NAMALWA (cell line): Measurements from ENCODE around the gene MYO7A.

Experiments used
- DNase-seq: peaks from one replicate; pipeline ENCODE4 v3.0.0-alpha.2; 2015; ENCODE audit warnings: low spot score

The MYO7A gene

DNA sequence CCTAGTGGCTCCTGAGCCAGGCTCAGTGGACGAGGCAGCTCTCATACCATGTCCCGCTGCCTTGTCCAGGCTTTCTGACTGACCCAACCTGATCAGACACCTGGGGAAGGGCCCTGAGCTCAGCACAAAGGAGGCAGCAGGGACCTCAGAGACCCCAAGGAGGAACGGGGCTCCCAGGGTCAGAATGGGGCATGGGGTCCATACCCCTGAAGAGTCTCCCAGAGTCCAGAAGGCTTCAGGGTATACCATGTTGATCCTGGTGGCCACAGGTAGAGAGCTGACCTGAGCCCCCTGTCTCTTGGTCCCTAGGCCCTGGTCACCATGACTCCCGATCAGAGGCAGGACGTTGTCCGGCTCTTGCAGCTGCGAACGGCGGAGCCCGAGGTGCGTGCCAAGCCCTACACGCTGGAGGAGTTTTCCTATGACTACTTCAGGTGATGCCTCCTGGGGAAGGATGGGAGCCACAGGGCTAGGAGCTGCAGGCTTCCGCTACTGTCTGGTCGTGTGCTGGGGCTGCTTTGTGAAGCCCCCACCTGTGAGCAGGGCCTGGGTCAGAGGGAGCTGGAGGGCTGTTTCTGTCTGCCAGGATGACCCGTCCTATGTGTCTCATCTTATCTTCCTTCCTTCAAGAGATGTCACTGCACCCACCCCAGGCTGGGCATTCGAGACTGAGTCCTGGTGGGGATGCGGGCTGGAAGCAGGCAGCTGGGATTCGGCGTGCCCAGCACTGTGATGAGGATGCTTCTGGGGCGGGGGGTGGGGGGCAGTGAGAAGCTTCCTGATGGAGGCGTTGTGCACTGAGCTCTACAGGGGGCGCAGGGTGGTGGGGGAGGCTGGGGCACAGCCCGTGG is 74.2 kb downstream of the MYO7A start:
- DNase-seq, result no peak

- DNase-seq, result no peak
Measured at GRCh38 chr11:77202941-77203900, 75.2 kb downstream of the MYO7A start.

- DNase-seq, result no peak
Measured at GRCh38 chr11:77203901-77204753, 76.1 kb downstream of the MYO7A start.

DNA sequence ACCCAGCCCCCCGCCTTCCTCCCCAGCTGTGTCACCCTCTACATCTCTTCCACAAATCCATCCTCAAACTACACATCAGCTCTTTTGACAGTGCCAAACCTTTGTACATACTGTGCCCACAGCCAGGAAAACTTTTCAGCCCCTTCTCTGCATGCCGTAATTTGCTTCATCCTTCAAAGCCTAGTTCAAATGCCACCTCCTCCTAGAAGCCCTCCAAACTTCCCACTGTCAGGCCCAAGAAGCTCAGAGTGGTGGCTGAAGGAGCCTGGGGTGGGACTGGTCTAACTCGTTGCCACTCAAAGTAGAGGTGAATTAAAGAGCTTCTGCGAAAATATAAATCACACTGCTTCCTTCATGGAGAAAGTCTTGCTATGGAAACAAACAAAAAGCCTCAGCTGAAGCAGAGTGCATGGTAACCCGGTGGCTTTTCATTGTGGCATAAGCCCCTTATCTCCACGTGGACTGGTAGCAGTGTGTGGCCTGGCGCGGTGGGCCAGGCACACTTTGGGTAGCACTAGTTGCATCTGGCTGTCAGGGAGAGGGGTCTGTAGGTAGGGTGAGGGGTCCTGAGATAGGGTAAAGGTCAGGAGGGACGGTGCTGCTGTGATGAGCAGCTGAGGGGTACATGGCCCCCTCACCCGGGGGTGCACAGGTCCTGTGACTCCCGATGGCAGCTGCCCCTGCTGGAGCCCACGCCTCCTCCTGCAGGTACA is 76.9 kb downstream of the MYO7A start:
- no peak for DNase-seq

GRCh38 chr11:77205467-77206263 is 77.6 kb downstream of the MYO7A start:
- no peak for DNase-seq

DNA sequence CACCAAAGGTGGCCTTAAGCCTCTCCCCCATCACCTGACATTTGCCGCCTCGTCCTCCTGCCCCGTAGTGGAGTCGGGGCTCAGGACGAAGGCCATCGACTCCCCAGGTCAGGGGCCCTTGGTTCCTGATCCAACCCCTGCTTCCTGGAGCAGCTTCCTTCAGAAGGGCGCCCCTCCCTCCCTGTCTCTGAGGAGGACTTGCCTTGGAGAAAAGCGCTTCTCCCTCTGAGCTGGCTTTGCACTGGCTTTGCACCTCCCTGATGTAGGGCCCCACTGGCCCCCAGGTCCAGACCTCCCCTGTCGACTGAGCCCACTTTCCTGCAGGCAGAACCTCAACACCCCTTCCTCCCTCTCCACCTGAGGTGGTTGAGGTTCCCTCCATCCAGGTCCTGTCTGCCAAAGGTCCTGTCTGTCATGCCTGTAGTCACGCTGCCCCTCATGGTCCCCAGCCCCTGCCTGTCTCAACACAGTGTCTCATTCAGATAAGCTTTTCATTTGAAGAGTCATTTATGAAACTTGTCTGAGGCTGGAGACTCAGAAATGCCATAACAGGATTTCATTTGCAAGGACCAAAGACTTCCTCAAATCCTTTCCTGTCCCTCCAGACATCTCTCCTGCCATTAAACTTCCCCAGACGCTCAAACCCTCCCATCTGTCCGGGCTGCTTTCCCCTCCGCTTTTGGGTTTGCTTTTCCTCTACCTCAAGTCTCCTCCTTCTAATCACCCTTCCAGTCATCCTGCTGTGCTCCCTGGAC is 78.4 kb downstream of the MYO7A start:
- DNase-seq, result no peak

GRCh38 chr11:77207019-77207485 is 79.0 kb downstream of the MYO7A start:
- no peak for DNase-seq

- DNase-seq, result no peak
Measured at GRCh38 chr11:77207618-77208313, 79.7 kb downstream of the MYO7A start.

DNA sequence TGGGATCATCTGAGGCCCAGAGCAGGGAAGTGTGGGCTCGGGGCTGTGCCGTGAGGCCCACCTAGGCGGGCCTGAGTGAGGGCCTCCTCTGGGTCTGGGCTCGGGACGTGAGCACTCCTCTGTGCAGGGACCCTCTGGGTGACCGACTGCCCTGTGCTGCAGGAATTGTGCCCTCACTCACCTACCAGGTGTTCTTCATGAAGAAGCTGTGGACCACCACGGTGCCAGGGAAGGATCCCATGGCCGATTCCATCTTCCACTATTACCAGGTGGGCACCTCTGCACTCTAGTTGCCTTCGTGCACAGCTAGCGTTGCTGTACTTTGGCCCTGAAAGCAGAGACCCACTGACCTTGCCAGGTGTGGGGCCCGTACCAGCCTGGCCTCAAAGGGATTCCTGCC is 80.5 kb downstream of the MYO7A start:
- no peak for DNase-seq

DNA sequence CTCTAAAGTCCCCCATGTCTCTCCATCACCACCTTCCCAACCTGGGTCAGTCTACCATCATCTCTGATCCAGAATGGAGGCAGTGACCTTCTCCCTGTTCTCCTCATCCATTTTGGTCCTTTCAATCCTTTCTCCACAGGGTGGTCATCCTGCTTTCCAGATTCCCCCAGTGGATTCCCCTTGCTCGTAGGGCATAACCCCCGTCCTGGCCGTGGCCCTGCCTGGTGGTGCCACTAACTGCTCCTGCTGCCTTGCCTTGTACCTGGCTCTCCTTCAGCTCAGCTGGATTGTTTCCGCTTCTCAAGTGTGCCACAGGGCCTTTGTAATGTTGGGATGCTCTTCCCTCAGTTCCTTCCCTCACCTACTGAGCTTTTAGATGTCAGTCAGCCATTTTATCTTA is 81.6 kb downstream of the MYO7A start:
- no peak for DNase-seq

- no peak for DNase-seq
Measured at GRCh38 chr11:77211040-77211451, 83.0 kb downstream of the MYO7A start.

DNA sequence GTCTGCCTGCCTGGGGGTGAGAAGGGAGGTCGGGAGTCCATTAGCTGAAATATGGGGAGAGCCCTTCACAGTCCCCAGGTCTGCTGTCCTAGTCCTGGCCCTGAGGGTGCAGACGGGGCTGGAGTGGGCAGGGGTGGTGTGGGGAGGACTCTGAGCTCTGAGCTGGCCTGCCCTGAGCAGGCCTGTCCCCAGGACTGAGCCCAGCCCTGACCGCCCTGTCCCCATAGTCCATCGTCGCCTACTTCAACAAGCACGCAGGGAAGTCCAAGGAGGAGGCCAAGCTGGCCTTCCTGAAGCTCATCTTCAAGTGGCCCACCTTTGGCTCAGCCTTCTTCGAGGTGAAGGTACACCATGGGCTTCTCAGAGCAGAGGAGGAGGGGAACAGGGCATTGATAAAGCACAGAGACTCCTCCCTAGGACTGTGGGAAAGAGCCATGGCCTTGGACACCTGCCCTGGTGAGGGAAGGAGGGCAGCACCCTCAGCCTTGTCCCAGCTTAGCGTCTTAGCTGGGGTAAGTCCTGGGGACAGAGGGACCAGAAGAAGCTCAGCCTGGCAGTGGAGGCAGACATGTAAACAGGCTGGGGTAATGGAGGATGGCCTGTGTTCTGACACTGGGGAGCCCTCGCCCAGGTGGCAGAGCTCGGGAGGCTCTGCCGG is 83.7 kb downstream of the MYO7A start:
- no peak for DNase-seq

DNA sequence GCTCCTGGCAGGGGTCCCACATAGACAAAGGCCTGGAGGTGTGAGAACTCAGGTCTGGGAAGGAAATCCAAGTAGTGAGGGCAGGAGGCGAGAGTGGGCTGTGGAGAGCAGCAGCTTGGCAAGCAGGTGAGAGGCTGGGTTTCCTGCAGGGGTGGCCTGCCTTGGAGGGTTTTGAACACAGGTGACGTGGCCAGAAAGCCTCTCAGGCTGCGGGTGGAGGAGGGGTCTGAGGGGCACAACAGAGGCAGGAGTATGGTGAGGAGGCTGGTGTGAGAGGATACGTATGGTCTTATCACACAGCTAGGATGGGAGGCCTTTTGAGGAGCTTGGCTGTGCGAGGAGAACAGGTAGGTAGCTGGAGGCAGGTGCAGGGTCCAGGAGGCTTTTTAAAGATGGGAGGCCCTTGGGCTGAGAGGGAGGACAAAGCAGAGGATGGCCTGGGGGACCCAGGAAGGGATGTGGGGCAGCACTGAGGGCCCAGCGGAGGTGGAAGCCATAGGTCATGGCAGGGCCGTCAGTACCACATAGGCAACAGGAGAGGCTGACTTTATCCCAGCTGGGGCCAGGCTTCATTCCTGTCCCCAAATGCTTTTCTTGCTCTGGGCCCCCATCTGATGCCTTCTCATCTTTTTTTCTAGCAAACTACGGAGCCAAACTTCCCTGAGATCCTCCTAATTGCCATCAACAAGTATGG is 84.4 kb downstream of the MYO7A start:
- no peak for DNase-seq

GRCh38 chr11:77213029-77213579 is 85.1 kb downstream of the MYO7A start:
- no peak for DNase-seq

DNA sequence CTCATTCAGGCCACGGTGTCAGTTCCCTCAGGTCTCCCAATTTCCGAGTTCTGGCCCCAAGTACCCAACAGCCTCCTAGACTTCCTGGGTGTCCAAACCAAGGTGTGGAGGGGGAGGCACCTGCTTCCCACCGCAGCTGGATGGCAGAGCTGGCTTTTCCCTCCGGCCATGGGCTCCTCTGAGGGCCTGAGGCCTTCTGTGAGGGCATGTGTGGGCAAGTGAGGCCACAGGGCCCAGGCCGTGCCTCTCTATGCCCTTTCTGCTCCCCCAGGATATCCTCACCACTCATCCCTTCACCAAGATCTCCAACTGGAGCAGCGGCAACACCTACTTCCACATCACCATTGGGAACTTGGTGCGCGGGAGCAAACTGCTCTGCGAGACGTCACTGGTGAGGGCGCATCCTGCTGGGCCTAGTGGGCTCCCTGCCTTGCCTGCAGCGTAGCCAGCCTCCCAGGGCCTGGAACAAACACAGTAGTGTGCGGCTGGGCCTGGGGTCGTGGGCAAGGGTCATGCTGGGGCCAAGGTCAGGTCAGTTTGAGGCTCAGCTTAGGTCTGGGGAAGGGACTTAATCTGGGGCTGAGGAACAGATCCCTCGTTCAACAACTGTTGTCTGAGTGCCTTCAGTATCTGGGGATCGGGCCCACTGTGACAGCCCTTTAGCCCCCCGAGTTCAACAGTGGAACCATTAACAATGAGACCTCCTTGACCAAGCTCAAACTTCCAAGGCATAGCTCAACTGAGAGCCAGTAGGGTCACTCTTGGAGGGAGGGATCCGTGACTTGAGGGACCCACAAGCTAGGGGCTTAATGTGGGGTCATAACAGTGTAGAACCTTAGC is 85.8 kb downstream of the MYO7A start:
- no peak for DNase-seq

DNA sequence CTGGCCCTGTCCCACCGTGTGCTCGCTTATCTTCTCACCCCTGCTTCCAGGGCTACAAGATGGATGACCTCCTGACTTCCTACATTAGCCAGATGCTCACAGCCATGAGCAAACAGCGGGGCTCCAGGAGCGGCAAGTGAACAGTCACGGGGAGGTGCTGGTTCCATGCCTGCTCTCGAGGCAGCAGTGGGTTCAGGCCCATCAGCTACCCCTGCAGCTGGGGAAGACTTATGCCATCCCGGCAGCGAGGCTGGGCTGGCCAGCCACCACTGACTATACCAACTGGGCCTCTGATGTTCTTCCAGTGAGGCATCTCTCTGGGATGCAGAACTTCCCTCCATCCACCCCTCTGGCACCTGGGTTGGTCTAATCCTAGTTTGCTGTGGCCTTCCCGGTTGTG is 86.5 kb downstream of the MYO7A start:
- no peak for DNase-seq

- no peak for DNase-seq
Measured at GRCh38 chr11:77215106-77215505, 87.1 kb downstream of the MYO7A start.
